Urinary bladder (tissue), 4 donors: ENCODE measurements around the gene MMP15. TPM values are rescaled to one million over a fixed set of nuclear protein-coding genes. Genes with fewer than 3 reads are reported as not detected.
A peak's percentile ranks its signal among the peaks of the same experiment; 100 is the strongest.

Experiments
- DNase-seq: peaks from one replicate; pipeline ENCODE4 v3.0.0-alpha.2; 2015; ENCODE audit errors: extremely low spot score
- H3K27ac ChIP-seq: one replicate; pipeline ENCODE4 v1.5.1; 2013; ENCODE audit warnings: low read depth, mild to moderate bottlenecking, moderate library complexity
- H3K36me3 ChIP-seq: one replicate; pipeline ENCODE4 v1.6.1; 2013; ENCODE audit warnings: mild to moderate bottlenecking, moderate library complexity; ENCODE audit not compliant: insufficient read depth
- H3K4me1 ChIP-seq: one replicate; pipeline ENCODE4 v1.6.1; 2013; ENCODE audit warnings: mild to moderate bottlenecking, moderate library complexity; ENCODE audit not compliant: insufficient read depth
- H3K4me3 ChIP-seq: one replicate; pipeline ENCODE4 v1.5.1; 2013; ENCODE audit warnings: low read depth, low read length
- whole genome bisulfite sequencing: extraction: QIAGEN DNeasy Blood & Tissue Kit; methylation state at CpG from one replicate; pipeline ENCODE4 v1.1.7; 2013; 5-methylcytosine and 5-hydroxymethylcytosine counted together
- polyA plus RNA-seq: library from polyadenylated mRNA; stranded (reverse); fragments of 200-250 nt; gene quantifications from one replicate; pipeline ENCODE4 v1.2.3, GENCODE V29; 2013
- total RNA-seq: library from RNA; depleted of rRNA; stranded (reverse); fragments of >200 nt; gene quantifications from one replicate; pipeline ENCODE4 v1.2.3, GENCODE V29; 2014
- donor health status: healthy with polysubstance abuse.
- donor health status: healthy.

The MMP15 gene
- total and polyA plus RNA-seq, 2 donors: 10.6 to 11.1 TPM

DNA sequence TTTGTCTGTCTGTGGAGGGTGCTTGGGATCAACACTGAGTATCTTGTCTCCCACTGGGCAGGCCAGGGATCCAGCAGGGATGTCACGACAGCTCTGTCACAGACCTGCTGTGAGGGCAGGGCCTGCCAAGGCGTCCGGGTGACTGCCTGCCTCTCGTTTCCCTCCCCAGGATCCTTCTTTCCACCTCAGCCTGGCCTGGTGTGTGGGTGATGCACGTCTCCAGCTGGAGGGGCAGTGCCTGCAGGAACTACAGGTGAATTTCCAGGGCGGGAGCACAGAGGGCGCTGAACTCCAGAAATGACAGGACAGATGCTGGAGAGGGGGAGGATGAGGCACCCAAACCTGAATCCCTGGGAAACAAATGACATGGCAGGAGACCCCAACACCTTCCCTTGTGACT is 6.8 kb upstream of the MMP15 start:
- WGBS: 78% methylated on average over 7 of the region's 7 CpGs
- H3K4me1 ChIP-seq: no peaks in the 10 kb centered on the region
- H3K36me3 ChIP-seq: no peaks in the 10 kb centered on the region
- H3K27ac ChIP-seq: no peak overlapping the region
- no peak overlapping the region for H3K4me3 ChIP-seq
- no peak for DNase-seq

DNA sequence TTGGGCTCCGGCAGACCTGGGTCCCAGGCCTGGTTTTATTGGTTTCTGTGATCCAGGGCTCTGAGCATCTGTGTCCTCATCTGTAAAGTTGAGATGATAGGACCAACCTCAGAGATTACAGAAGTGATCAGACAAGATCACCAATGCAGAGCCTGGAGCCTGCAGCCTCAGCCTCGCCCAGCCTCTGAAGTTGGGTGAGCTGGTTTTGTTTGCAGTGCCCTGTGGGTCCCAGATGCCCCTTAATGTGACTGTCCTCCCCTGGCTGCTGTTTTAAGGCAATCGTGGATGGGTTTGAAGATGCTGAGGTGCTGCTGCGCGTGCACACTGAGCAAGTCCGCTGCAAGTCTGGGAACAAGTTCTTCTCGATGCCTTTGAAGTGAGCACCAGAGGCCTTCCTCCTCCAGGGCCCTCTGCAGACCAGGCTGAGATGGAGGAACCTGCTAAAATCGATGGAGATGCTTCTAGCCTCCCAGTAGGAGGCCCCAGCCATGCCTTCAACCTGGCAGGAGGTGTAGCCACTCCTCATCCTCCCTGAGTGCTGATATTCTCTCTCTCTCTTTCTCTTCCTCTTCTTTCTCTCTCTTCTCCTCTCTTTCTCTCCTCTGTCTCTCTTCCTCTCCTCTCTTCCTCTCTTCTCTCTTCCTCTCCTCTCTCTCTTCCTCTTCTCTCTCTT is 5.6 kb upstream of the MMP15 start:
- 80% methylated on average over 8 of the region's 8 CpGs for WGBS
- Histone ChIP-seq H3K36me3 (no peaks in the 10 kb centered on the region), H3K27ac (no peak overlapping the region), H3K4me3 (no peak overlapping the region), H3K4me1 (no peaks in the 10 kb centered on the region)
- no peak for DNase-seq

DNA sequence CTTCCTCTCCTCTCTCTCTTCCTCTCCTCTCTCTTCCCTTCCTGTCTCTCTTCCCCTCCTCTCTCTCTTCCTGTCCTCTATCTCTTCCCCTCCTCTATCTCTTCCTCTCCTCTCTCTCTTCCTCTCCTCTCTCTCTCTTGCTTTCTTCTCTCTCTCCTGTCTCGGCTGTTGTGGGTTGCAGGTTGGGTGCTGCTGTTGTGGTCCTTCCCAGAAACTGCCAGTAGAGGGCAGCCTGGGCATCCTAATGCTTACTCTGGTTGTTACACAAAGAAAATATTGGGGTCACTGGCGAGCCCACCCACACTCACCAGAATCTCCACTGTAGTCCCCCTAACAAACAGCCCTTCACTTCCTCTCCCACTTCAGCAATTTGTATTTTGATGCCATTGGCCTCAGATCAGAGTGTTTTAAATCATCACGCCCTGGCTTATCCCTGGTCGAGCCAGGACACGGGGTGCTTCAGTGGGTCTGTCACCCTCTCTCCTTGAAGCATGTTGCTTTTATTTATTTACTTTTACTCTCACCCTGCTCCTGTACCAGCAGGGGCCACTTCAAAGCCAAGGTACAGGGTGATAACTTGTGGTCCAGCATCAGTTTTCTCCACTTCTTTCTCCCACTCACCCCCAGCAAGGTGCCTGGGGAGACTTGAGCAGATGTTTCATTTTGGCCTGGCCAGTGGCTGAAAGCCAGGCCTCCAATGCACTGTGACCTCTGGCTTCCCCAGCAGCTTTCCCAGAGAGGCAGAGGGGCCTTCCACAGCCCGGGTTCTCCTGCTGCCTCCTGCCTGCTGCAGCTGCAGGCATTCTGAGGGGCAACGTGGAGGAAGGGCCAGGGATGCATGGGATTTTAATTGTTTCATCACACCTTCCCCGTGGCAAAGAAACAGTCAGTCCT is 4.7 kb upstream of the MMP15 start:
- WGBS: 53% methylated on average over 8 of the region's 8 CpGs
- DNase-seq: no peak
- Histone ChIP-seq H3K4me3 (no peak overlapping the region), H3K4me1 (no peaks in the 10 kb centered on the region), H3K36me3 (no peaks in the 10 kb centered on the region), H3K27ac (no peak overlapping the region)

DNA sequence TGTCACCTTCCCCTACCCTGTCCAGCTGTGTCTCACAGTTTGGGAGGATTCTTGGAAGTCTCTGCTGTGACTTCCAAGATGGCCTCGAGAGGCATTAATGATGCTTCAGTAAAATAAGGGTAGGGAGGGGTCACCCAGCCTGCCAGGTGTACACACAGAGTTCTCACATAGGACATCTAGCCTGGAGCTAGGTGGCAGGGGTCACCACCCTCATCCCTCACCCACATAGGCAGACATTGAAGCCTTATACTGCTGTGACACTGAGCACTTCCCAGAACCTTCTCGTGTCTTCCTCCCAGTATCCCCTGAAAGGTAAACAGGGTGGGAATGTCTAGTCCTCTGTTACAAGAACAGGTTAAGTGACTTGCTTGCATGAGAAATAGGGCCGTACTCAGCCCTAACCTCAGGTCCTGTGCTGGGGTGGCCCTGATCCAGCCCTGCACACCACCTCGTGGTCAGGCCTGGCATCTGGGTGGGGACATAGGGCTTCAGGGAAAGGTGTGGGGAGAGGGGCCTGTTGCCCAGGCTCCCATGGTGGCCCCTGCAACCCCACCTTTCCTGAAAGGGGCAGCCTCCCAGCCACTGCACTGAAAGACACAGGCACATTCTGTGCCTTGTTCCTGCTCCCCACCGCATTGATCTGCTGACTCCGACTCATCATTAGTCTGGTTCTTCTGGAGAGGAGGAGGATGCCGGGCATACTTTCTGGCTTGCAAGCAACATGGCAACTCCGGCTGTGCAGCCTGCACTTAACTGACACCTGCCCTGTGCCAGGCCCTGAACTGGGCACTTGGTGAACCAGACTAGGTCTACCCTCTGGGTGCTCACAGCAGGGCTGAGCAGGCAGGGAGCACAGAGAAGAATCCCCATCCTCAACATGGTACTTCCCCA is 3.6 kb upstream of the MMP15 start:
- 69% methylated on average over 8 of the region's 8 CpGs for WGBS
- Histone ChIP-seq H3K4me1 (no peaks in the 10 kb centered on the region), H3K27ac (no peak overlapping the region), H3K36me3 (no peaks in the 10 kb centered on the region), H3K4me3 (no peak overlapping the region)
- DNase-seq: no peak

DNA sequence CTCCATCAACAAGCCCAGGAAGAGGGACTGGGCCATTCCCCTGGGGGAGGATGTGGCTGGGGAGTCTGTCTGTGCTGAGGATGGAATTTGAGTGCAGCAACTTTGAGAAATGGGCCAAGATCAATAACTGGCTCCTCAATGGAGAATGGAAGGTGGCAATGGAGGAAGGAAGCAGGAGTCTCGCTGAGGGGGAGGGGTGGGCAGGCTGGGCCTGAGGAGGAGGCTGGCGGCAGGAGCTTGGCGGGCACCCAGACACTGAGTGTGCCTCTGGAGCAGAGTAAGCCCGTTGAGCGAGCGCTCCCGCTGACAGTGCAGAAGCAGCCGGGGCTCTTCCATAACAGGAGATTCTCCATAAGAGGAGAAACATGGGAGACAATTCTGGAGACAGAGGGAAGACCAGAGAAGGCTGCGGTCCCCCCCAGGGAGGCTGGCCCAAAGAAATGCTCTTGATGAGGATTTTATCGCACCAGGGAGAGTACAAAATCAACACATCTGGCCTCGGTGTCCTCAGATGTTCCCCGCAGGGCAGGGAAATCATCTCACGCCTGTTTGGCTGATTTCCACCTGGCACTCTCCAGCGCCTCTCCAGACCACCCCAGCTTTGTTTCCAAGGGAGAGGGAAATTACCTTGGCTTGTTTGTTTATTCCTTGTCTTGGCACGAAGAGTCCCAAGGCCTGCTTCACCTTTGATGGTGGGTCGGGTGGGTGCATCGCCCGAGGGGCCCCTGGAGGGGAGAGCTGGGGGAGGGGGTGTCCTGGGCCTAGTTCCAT is 2.8 kb upstream of the MMP15 start:
- Histone ChIP-seq H3K4me3 (no peak overlapping the region), H3K27ac (no peak overlapping the region), H3K4me1 (no peaks in the 10 kb centered on the region), H3K36me3 (no peaks in the 10 kb centered on the region)
- WGBS: 13% methylated on average over 18 of the region's 18 CpGs
- no peak for DNase-seq

DNA sequence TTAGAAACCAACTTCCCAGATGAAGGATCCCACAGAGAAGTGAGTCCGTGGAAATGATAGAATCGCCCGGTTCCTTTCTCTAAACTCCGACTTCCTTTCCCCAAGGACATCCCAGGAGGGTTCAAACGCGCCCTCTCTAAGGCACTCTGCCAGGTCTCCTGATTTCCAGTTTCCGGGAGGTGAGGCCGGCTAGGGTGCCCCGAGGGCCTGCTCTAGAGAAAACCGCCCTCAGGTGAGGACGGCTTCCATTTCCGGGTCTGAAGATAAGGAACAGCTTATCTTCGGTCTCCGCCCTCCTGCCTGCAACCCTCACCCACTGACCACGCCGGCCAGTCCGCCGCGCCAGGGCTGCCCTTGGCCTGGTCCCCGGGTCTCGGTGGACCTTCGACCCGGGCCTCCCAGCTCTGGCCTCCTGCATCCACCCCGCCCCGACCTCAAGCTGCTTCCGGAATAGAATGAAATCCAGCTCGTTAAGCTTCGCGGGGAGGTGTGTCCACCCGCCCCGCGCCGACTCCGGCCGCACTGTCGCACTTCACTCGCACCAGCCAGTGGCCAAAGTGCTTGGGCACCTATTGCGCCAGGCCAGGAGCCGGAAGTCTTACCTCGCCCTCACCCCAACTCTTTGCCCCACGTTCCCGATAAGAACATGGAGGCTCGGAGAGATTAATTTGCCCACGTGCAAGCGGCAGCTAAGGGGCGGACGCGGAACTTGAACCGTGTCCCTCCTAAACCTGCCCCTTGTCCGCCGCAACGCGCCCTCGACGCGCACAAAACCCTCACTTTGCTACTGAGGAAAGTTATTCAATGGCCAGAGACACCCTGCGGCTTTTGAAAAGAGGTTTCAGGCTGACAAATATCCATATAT is 836 bp upstream of the MMP15 start:
- Histone ChIP-seq H3K36me3 (no peaks in the 10 kb centered on the region), H3K27ac (peak overlapping the region; percentile 23), H3K4me1 (no peaks in the 10 kb centered on the region), H3K4me3 (peak overlapping the region; percentile 61)
- WGBS: 15% methylated on average over 57 of the region's 57 CpGs
- no peak for DNase-seq

DNA sequence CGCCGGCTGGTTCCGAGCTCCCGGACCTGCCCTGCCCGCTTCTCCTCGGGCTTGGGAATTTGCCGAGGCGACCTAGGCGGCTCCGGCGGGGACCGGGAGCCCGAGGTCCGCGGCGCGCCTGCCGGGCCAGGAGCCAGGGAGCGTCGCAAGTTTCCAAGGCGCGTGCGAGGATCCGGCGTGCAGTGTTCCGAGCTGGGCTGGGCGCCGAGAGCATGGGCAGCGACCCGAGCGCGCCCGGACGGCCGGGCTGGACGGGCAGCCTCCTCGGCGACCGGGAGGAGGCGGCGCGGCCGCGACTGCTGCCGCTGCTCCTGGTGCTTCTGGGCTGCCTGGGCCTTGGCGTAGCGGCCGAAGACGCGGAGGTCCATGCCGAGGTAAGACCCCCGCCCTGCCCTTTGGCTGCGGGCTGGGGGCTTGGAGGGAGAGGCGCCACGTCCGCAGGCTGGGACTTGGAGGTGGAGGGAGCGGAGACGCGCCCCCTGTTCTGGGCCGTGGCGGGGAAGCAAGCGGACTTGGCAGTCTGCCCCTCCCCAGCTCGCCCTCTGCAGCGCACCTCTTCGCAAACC is 668 bp downstream of the MMP15 start:
- Histone ChIP-seq H3K27ac (no peak overlapping the region), H3K4me1 (no peaks in the 10 kb centered on the region), H3K36me3 (no peaks in the 10 kb centered on the region), H3K4me3 (peak overlapping the region; percentile 61)
- DNase-seq: no peak
- whole genome bisulfite sequencing: under 1% methylated on average over 65 of the region's 65 CpGs

DNA sequence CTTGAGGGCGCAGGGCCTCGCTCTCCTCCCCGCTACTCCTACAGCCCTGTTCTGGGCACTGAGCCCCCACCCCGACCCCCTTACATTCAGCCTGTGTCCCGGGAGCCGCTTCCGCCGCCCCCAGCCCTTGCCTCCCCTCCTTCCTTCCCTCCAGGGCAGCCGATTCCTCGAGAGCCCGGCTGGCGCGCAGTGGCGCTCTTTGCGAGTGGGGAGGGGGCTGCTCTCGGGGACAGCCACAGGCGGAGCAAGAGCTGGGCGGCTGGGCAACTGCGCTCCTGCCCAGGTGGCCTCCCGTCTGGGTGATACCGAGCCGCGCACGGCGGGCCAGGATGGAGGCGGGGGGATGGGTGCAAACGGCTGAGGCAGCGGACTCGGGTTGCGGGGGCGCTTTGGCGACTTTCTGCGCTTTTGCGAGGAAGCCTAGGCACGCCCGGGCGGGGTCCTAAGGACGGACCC is 1.2 kb downstream of the MMP15 start:
- no peaks in the 10 kb centered on the region for H3K4me1 ChIP-seq

DNA sequence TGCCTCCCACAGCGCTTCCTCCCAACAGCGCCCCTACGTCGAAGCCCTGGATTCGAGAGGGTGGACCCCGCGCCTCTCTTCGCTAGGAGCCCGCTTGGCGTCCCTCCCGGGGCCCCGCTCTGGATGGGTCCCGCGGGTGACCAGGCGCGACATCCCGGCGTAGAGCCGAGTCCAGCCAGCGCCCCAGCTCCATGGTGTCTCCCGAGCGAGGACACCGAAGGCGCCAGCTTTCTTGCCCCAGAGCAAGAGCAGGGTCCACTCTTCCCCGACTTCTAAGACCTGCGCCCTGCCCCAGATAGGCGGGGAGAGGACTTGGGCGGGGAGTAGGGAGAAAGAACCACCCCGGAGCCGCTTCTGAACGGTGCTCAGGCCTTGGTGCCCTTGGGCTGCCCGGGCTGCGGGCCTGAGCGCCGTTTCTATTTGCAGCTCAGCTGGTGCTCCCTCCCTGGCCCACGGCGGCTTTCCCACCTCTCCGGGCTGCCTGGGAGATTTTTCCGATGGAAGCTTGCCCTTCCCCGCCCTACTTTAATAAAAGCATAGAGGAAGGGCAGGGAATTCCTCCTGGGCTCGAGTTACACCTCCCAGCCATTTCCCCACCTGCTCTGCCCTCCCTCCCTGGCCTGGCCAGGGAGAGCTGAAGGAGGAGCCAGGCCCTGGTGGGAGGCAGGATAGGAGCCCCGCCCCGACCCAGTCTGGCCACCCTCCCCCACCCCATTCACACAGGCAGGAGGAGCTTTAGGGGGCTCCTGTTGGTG is 1.8 kb downstream of the MMP15 start:
- no peaks in the 10 kb centered on the region for H3K4me1 ChIP-seq
- no peak for DNase-seq
- peak overlapping the region; percentile 61 for H3K4me3 ChIP-seq
- H3K36me3 ChIP-seq: no peaks in the 10 kb centered on the region
- H3K27ac ChIP-seq: no peak overlapping the region
- 6% methylated on average over 43 of the region's 43 CpGs for WGBS

More for the DNA sequence above, 1.2 kb downstream of the MMP15 start:
- WGBS: under 1% methylated on average over 38 of the region's 38 CpGs
- DNase-seq: no peak
- H3K36me3 ChIP-seq: no peaks in the 10 kb centered on the region
- H3K4me3 ChIP-seq: peak overlapping the region; percentile 61
- no peak overlapping the region for H3K27ac ChIP-seq

DNA sequence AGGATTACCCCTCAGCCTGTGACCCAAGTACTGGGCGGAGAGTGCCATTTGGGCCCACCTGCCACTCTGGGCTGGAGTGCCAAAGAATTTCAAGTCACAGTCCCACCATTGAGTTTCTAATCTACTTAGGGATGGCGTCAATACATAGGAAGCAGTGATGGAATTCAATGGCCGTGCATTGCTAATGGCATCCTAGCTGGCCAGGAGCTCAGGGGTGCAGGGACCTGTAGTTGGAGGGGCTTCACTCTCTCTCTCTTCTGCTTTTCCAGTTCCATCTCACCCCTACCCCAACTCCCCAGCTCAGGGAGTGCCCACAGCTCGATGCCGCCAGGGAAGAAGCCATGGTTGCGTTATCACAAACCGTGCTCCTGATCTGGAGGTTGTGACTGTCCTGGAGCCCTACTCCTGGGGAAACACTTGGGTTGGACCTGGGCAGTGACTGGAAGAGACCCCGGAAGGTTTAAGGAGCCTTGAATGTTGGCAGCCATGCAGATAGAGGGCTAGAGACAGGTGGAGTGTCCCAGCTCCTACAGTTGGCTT is 2.4 kb downstream of the MMP15 start:
- H3K4me3 ChIP-seq: no peak overlapping the region
- DNase-seq: no peak
- WGBS: 91% methylated on average over 8 of the region's 8 CpGs
- H3K4me1 ChIP-seq: no peaks in the 10 kb centered on the region
- H3K36me3 ChIP-seq: no peaks in the 10 kb centered on the region
- H3K27ac ChIP-seq: no peak overlapping the region

DNA sequence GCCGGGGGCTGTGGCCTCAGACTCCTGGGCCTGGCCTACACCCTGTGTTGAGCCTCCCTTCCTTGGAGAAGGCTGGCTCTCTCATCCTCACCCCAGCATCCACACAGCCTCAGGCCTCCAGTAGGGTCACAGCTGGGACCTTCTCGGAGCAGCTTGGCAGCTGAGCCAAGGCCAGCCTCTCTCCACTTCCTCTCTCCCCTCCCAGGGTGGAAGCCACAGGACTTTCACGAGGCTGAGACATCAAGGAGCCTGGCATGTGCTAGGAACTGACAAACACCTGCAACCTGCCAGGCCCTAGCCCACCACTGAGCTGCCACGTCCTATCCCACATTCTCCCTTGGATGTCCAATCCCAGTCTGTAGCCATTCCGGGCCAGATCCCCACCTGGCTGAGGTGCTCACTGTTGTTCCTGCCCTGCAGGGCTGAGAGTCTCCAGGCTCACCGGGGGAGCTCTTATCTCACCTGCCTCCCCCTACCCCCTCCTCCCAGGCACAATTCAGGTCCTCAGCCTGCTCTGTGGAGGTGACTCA is 3.1 kb downstream of the MMP15 start:
- Histone ChIP-seq H3K27ac (no peak overlapping the region), H3K4me3 (no peak overlapping the region), H3K36me3 (no peaks in the 10 kb centered on the region), H3K4me1 (no peaks in the 10 kb centered on the region)
- DNase-seq: no peak
- WGBS: 75% methylated on average over 6 of the region's 6 CpGs
